GM21423 (cell line): Measurements from ENCODE around the gene PRRG4.
A peak's percentile ranks its signal among the peaks of the same experiment; 100 is the strongest.
"Not testable (repeated sequence)": the region's sequence is repeated elsewhere in the genome, so short reads cannot be mapped to it uniquely, and the experiment has no call there.

Source experiments
- ATAC-seq: cut with Tn5 transposase; IDR thresholded peaks from one replicate; pipeline ENCODE4 v1.9.1; 2021; ENCODE audit warnings: mild to moderate bottlenecking, moderate library complexity; ENCODE audit not compliant: unreplicated experiment

The PRRG4 gene

DNA sequence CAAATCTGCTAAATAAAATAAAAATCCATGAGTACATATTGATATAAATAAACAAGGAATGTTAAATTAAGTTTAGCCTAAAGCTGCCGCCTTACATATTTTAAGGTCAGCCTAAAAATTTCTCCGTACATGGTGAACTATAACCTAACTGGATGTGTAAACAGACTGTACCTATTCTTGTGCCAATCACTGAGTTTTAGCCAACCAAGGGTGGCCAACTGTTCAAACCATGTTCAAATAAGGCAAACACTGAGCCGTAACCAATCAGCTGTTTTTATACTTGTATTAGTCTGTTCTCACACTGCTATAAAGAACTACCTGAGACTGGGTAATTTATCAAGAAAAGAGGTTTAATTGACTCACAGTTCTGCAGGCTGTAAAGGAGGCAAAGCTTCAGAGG lies 54.3 kb downstream of the PRRG4 start:
- no peak for ATAC-seq

DNA sequence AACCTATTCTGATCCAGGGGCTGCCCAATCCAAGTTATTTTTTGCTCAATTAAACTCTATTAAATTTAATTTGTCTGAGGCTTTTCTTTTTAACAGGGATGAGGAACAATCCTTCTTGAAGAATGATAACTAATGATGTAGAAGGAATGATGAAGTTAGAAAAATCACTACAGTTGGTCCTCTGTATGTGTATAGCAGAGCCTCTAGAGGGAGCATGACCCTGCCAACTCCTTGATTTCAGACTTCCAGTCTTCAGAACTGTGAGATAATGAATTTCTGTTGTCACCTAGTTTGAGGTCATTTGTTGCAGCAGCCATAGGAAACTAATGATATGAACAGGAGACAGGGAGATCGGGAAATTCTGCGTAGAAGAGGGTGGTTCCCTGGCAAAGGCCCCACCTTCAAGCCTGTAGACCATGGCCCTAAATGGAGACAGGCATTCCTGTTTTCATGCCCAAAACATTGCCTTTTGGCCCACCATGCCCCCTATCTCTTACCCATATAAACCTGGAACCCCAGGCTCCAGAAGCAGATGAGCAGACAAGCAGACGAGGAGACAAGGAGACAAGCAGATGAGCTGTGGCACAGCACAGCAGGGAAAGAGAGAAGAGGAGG lies 55.1 kb downstream of the PRRG4 start:
- ATAC-seq: no peak

DNA sequence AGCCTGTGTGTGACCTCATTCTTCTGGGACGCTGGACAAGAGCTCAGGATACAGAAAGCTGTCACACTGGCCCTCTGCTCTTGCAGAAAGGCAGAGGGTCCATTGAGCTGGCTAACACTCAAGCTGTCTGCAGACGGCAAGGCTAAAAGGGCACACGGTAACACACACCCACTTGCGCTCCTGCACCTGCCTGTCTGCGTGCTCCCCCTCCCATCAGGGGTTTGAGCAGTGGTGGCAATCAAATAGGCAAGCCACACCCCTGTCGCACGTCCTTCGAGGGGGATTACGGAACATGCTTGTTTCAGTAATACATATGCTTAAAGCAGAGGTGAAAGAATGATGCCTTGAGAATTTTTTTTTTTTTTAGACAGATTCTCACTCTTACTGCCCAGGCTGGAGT lies 55.8 kb downstream of the PRRG4 start:
- ATAC-seq: no peak

DNA sequence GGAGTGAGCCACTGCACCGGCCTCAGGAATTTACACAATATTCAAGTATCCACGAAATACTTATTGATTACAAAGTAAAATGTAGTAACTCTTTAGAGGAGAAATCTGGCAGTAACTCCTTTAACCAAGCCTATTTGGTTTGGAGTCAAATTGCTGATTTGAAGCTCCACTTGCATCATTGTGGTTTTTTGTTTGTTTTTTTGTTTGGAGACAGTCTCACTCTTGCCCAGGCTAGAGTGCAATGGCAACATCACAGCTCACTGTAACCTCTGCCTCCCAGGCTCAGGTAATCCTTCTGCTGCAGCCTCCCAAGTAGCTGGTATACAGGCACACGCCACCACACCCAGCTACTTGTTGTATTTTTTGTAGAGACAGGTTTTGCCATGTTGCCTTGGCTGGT lies 56.5 kb downstream of the PRRG4 start:
- ATAC-seq: no peak

DNA sequence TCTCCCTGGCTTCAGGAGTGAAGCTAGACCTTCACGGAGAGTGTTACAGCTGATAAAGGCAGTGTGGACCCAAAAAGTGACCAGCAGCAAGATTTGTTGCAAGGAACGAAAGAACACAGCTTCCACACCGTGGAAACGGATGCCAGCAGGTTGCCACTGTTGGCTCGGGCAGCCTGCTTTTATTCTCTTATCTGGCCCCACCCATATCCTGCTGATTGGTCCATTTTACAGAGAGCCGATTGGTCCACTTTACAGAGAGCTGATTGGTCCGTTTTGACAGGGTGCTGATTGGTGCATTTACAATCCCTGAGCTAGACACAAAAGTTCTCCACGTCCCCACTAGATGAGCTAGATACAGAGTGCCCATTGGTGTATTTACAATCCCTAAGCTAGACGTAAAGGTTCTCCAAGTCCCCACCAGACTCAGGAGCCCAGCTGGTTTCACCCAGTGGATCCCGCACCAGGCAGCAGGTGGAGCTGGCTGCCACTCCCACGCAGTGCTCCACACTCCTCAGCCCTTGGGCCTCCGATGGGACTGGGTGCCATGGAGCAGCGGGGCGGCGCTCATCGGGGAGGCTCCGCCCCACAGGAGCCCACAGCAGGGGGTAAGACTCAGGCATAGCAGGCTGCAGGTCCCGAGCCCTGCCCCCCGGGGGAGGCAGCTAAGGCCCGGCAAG lies 58.1 kb downstream of the PRRG4 start:
- not testable (repeated sequence) for ATAC-seq

DNA sequence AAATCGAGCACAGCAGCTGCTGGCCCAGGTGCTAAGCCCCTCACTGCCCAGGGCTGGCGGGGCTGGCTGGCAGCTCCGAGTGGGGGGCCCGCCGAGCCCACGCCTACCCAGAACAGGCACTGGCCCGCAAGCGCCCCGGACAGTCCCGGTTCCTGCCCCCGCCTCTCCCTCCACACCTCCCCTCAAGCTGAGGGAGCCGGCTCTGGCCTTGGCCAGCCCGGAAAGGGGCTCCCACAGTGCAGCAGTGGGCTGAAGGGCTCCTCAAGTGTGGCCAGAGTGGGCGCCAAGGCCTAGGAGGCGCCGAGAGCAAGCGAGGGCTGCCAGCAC lies 58.6 kb downstream of the PRRG4 start:
- not testable (repeated sequence) for ATAC-seq

DNA sequence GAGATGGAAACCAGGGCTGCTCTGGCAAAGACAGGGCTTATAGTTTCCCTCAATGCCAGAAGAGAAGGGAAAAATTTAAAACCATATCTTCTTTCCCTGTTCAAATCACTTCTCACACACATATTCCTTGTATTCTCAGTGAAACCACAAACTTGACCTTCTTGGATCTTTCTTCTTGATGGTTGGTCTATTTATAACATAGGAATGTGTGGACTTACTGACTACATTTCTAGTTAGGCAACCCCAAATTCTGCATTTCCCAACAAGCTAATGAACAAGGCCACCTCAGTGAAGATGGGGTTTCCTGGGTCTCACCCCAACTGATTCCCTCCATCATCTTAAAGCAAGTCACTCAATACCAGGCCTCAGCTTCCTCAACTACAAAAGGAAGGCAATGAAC lies 59.1 kb downstream of the PRRG4 start:
- no peak for ATAC-seq

DNA sequence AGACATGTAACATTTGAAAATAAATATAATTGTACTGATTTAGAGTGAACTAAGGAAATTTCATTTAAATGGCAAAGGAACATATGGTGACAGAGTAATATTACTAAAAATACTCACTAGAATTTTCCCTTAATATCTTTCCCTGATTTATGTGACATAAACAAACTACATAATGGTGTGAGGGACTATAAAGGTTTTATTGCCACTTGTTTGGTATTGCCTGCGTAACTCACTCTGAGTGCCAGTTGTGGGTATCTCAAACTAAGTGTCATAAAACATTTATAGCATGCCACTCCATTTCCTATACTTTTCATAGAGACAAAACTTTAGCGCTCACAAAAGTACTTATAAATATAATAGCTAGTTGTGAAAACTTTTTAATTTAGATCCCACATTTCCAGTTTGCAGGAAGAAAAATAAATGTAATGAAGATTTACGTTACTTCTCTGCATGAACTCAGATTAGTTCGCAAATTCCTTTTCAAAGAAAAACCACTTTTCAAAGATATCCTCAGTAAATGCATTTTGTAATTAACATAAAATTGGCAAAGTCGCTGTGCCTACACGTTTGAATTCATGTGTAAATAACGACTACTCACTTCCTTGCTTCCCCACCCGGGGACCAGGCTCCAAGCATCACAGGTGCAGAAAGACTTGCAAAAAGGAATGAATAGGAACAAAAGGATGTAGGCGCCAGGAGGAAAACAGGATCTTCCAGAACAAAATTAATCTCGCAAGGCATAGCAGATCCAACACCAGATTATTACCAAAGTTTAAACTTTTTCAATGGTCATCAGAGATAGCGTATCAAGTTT lies 61.3 kb downstream of the PRRG4 start:
- ATAC-seq: no peak

DNA sequence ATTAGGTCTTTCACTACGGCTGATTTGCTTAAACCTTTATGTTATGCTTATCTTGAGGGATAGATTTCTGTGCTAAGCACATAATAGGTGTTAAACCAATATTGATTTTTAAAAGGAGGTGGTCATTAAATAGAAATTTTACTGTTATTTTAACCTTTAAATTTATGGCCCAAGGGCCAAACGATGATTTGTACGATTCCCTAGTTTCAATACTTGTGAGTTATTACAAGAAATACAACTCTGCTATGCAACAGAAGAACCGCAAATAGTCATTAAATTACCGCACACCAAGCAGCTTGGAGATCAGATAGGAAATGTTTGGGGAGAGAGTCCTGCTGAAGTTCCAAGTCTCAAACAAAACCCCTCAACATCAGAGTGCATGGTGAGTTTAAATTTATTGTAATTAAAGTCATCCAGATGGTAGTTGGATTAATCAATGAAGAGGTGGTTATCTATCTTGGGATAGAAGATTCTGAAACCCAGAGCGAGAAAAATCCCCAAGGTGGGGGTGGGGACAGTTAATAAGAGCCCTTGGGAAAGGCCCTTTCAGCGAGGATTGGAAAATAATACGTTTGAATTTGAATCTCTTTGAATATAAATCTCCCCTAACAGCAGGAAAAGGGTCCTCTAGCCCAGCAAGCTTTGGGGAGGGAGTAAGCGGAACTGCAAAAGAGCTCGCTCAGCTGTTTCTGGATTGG lies 62.1 kb downstream of the PRRG4 start:
- ATAC-seq: no peak

DNA sequence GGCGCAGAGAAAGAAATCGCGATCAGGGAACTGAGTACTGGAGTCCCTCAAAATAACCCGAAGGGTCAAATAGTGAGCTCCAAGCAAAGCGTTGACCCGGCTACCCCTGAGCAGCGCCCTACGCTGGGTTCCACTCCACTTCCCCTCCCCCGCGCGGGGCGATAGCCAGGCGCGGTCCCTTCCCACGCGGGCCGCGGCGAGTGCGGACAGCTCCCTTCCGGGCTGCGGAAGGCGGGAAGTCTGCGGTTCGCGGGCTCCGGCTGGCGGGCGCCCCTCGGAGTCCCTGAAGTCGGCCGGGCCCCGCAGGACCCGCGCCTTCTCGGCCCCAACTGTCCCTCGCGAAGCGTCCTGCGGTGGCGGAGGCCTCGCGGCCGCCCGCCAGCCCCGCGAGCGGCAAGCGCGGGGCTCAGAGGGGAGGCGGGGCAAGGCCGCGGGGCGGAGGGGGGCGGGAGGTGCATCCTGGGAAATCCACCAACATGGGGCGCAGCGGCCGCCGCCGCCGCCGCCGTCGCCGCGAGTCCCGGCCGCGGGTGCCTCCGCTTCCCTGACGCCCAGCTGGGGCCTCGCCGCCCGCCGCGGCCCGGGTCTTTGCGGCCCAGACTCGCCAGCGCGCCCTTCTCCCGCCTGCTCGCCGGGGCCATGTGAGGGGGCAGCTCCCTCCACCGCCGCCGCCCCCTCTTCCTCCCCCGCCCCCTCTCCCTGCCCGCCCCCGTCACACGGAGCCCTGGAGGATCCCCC lies 62.8 kb downstream of the PRRG4 start, which contains the start of gene QSER1:
TSS of gene QSER1 (plus strand) at position 457 of the 738 bp plus-strand sequence. CDS start 315 bp downstream, outside the sequence.
- ATAC-seq: peak; percentile 55

DNA sequence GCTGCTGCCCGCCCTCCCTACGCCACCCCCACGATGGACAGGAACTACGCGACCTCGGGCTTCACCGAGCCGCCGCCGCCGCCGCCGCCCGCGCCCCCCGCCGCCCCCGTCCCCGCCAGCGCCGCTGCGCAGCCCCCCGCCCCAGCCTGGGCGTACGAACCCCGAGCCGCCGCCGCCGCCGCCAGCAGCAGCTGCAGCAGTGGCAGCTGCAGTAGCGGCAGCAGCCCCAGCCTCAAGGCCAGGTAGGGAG lies 63.3 kb downstream of the PRRG4 start:
- ATAC-seq: no peak

DNA sequence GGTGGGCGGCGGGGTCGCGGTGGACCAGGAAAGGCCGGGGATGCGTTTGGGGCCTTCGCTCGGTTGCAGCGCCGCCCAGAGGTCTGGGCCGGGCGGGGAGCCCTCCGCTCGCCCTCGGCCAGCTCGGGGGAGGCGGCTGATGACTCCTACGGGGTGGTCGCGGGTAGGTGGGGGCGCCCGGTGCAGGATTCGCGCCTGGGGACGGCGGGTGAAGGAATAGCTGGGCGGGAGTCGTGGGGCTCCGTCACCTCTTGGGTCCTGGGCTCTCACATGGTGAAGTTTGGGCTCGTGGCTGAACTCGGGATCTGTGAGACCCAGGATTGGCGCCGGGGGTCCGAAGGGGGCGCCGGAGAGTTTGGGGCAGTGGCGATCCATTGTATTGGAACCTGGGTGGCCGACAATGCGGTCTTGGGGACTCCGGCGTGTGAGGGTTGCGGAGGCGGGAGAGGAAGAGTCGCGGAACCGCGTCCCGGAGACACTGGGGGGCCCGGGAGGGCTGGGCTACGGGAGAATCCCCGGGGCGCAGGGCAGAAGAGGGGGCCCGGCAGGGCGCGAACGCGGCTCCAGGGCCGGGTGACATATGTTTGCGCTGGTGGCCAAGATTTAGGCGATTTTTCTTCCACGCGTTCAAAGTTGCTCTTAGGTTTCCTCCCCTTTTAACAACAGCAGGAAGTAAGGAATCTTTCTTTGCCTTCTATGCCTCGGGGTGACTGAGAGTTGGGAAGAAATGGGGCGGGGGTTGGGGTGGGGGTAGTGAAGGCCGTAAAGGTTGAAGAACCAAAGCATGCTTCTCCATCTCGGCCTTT lies 63.8 kb downstream of the PRRG4 start:
- peak; percentile 29 for ATAC-seq

DNA sequence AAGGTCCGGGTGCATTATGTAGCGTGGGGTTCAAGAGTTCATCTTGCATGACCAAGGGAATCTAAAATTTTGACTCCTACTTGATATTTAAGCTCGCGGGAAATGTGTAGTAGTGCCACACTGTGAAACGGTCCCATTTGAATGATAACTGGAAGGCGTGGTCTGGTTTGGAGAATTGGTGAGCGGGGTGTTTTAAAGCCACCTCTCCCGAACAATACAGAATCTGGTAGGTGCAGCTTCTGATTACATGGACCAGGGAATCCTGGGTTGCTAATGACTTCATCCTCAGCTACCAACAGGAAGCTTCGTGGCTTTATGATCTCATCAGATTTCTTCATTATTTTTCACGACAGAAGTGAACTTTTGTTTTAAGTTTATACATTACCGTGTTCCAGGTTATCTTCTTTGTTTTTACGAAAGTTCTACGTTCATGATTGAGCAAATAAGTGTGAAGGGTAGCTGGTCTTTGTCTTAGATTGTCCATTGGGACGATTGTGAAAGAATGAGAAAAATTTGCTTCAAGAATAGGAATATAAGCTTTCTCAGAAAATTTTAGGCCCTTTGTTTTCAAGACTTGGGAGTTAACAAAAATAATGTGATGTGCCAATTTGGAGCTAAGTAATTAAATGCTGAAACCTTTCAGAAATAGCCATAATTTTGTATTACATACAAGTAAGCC lies 64.6 kb downstream of the PRRG4 start:
- ATAC-seq: peak; percentile 24

DNA sequence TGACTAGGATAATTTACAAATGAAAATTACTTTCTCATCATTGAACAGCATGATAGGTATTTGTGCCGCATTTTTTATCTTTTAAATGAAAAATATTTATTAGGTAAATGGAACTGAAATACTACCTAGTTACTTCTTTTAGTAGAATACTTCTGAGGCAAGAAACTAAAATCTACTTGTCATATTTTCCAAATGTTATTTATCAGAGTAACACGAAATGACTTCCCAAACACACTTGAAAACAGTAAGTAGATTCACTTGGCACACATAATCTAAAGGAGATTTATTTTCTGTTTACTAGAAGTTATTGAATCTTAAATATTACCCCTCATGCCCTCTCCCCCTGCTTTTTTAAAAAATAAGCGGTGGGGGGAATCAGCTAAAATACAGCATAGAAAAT lies 65.2 kb downstream of the PRRG4 start:
- ATAC-seq: no peak

DNA sequence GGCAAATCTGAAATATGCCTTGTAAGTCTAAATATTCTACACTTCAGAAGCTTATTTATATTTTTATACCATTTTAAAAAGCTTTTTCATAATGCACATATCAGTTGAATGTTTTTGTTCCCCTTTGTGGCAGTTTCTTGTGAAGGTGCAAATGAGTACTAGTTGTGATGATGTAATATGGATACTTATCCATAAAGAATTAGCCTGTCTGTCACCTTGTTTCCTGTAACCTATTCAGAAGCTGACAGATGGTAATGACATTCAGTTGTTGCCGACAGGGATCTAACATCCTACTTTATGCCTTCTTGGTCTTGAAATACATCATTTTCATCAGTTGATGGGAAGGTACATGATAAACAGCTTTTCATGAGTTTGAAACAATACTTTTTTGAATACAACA lies 65.7 kb downstream of the PRRG4 start:
- ATAC-seq: no peak

DNA sequence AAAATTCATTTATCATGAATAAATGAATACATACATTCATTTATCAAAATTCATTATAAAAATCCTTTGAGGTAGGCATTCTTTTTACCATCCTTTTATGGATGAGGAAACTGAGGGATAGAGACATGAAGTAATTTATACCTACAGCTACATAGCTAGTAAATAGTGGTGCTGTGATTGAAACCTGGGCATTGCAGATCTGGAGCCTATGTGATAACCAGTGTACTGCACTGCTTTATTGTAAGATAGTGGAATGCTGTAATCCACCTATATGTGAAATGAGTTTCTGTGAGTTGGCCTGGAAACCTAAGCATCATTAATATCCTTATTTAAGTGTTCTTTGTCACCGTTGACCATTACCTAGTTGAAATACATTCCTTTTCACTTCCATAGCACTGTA lies 67.4 kb downstream of the PRRG4 start:
- ATAC-seq: no peak

DNA sequence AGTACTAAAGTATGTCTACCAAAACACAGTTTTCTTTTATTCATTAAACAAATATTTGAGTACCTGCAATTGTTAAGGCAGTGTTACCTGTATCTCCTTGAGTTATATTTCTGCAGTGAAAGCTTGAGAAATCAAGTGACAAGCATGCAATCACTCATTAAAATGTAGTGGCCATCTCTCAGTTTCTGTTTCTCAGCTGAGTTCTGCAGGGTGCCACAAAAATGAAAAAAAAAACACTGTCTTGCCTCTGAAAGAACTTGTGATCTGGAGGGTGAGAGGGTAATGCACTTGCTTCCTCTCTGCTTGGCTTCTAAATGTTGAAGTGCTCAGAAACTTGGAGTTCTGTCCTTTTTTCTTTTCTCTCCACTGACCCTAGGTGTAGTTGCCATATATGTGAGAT lies 69.7 kb downstream of the PRRG4 start:
- ATAC-seq: peak; percentile 76

DNA sequence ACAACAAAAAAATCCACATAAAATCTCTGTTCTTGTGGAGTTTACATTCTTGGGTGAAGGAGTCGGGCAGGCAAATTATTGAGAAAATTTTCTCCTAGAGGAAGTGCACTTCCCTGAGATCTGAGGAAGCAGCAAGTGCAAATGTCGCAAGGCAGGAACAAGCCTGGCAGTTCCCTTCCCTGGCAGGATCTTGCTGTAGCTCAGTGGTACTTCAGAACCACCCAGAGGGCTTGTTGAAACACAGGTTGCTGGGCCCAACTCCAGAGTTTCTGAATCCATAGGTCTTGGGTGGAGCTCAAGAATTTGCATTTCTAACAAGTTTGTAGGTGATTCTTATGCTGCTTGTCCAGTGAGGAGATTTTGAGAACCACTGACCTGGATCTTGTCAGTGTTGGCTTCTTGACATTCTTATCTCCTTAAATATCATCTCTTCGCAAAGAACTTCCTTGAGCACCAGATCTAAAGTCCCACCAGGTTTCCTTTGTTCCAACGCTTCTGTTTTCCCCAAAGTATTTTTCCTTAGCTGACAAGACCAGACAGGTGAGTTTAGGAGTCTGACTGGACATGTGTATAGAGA lies 72.5 kb downstream of the PRRG4 start:
- ATAC-seq: no peak

DNA sequence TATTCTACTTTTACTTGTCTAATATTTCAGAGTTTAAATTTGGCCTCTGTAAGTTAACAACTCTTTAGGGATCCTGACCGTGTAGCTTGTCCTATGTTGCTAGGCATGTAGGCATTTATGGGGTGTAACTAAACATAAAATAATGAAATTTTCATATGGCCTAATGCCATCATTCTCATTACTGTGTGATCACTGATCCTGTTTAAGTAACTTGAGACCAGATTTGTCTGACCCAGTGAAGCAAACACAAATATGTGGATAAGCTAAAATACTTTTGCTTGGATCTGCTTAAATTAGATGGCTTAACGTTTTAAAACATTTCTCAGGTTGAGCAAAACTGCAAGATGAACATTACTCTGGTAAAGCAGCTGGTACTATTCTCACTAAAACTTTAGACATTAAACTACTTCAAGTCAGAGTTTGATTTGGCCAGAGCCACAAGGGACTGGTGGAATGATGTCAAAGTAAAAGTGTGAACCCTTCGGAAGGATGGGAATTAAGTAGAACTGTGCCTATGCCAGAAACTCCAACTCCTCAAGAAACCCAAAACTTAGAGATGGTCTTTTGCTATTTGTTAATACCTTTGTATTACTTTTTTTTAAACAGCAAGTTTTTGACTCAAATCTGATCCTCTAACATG lies 75.4 kb downstream of the PRRG4 start:
- ATAC-seq: no peak
